Measurements from ENCODE around the gene CCDC40.

The CCDC40 gene

GRCh38 chr17:80053102-80053501 lies 16.7 kb downstream of the CCDC40 start:
- DNase-seq: no peak

GRCh38 chr17:80055597-80055996 lies 19.2 kb downstream of the CCDC40 start:
- DNase-seq: no peak

DNA sequence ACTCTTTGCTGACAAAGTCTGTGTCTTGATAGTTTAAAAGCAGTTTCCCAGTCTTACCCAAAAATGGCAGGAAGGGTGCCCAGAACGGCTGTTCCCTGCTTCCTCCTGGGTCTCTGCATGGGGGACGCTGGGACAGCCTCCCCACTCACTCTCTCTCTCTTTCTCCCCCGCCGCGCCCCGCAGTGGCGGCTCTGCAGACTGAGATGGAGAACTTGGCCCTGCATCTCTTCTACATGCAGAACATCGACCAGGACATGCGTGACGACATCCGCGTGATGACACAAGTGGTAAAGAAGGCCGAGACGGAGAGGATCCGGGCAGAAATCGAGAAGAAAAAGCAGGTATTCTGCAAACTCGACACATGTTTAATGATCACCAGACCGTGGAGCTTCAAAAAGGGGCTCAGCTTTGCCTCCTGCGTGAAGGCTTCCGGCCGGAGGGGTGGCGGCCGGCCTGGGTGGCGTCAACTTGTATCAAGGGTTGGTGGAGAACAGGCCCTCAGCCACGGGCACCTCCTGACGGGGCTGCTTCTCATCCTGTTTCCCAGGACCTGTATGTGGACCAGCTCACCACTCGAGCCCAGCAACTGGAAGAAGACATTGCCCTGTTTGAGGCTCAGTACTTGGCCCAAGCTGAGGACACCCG lies 22.0 kb downstream of the CCDC40 start:
- DNase-seq: no peak

- DNase-seq: no peak
Observed at GRCh38 chr17:80060644-80061043, 24.2 kb downstream of the CCDC40 start.

DNA sequence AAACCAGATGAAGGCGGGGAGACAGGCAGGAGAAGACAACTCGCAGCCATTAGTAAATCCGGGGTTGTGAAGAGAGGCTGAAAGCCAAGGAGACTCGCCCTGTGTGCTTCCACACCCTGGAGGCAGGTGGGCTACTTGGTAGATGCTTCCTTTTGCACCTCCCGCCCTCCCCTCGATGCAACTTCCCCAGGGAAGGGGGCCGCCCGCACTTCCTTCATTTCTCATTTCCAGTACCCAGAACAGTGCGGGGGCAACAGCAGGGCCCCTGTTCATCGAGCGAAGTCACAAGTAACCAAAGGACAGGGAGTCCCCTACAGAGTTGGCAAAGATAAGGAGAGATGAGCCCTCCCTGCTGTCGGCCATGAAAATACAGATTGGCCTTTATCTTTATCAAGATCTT lies 25.0 kb downstream of the CCDC40 start:
- no peak for DNase-seq

GRCh38 chr17:80063830-80064585 lies 27.6 kb downstream of the CCDC40 start:
- no peak for DNase-seq

GRCh38 chr17:80064696-80065095 lies 28.3 kb downstream of the CCDC40 start:
- no peak for DNase-seq

DNA sequence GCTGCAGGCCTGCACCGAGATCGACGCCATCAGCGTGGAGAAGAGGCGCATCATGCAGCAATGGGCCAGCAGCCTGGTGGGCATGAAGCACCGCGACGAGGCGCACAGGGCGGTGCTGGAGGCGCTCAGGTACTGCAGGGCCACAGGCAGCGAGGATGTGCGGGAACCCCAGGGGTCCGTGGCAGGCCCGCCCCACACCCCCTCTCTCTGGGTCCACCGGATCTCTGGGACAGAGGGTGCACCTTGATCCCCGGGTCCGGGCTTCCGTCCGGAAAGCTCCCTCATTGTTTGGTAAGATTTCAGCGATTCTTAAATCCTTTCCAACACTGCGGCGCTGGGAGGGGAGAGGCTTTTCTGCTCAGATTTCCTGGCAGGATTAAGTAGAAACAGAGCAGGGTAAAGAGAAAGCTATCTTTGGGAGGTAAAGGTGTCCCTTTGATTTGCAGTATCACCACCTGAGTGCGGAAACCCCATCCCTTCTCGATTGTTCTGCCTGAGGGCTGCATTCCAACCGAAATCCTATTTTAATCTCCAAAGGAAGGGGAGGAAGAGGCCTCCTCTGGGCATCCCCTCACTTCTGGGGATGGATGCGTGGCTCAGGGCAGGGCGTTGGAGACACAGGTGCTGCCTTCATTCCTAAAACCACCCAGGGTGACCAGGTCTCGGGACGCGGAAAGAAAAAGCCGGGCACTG lies 29.2 kb downstream of the CCDC40 start:
- no peak for DNase-seq

- DNase-seq: no peak
Observed at GRCh38 chr17:80067393-80067986, 31.0 kb downstream of the CCDC40 start.

- DNase-seq: no peak
Observed at GRCh38 chr17:80068301-80069222, 32.1 kb downstream of the CCDC40 start.

DNA sequence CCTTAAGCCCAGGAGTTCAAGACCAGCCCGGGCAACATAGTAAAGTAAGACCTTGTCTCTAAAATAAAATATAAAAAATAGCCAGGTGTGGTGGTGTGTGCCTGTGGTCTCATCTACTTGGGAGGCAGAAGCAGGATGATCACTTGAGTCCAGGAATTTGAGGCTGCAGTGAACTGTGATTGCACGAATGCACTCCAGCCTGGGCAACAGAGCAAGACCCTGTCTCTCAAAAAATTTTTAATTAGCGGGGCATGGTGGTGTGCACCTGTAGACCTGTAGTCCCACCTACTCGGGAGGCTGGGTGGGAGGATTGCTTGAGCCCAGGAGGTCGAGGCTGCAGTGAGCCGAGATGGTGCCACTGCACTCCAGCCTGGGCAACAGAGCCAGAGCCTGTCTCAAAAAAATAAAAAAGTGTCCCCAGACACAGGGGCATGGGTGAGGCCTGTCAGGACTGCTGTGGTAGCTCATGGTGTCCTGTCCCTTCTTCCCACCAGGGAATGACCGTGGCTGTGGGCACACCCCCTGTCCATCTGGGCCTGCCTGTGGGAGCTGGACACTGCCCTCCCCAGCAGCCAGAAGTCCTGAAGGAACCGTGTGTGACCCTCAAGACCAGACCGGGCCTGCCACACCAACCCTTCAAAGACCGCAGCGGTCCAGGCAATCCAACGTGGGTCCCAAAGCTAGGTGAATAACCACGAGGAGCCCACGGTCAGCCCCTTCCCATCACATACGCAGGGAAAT lies 34.1 kb downstream of the CCDC40 start:
- no peak for DNase-seq

DNA sequence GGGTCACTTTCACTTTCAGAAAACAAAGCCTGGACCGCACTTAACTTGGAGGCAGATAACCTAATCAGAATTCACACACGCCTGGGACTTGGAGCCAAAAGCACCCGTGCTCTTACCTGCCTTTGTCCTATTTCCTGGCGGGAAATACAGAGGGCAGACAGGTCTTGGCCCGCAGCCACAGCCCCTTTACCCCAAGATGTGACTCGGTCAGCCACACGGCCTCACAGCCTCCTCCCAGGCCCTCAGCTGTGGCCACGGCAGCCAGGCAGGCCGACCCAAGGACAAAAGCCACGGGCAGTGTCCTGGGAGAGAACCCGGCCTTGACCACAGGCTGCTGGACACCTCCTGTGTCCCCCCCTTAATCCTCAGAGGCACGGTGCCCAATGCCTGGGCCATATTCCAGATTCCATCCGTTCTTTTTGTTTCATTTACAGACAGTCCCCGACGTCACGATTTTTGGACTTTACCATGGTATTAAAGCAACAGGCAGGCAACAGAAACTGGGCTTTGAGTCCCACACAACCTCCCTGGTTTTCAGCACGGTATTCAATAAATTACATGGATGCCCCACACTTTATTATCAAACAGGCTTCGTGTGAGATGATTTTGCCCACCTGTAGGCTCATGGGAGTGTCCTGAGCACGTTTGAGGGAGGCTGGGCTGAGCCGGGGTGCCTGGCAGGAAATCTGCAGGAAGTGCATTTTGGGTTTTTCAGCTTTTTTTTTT lies 34.8 kb downstream of the CCDC40 start:
- no peak for DNase-seq

DNA sequence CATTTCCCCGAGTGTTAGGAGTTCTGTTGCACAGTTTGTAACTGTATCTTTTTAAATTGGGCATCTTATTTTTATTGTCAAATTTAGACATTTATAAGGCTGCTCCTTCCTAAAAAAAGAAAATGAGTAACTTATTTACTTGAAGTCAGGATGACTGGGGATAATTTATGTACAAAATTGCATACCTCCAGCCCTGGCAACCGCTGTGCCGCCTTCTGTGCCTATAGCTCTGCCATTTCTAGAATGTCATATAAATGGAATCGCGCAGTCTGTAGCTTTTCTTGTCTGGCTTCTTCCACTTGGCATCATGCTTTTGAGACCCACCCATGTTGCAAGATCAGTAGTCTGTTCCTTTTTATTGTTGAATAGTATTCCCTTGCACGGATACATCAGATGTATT lies 36.0 kb downstream of the CCDC40 start:
- DNase-seq: no peak

DNA sequence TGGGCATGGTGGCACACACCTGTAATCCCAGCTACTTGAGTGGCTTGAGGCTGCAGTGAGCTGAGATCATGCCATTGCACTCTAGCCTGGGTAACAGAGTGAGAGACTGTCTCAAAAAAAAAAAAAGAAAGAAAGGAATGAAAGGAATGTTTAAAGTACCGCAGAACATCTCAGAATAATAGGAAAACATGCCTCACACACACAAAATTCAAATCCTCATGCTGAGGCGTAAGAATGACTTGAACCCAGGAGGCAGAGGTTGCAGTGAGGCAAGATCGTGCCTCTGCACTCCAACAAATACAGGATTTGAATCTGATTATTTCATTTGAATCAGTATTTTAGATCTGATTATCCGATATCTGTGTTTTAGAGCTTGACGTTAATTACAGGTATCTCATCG lies 43.6 kb downstream of the CCDC40 start:
- DNase-seq: no peak

- no peak for DNase-seq
Observed at GRCh38 chr17:80081596-80081995, 45.2 kb downstream of the CCDC40 start.

DNA sequence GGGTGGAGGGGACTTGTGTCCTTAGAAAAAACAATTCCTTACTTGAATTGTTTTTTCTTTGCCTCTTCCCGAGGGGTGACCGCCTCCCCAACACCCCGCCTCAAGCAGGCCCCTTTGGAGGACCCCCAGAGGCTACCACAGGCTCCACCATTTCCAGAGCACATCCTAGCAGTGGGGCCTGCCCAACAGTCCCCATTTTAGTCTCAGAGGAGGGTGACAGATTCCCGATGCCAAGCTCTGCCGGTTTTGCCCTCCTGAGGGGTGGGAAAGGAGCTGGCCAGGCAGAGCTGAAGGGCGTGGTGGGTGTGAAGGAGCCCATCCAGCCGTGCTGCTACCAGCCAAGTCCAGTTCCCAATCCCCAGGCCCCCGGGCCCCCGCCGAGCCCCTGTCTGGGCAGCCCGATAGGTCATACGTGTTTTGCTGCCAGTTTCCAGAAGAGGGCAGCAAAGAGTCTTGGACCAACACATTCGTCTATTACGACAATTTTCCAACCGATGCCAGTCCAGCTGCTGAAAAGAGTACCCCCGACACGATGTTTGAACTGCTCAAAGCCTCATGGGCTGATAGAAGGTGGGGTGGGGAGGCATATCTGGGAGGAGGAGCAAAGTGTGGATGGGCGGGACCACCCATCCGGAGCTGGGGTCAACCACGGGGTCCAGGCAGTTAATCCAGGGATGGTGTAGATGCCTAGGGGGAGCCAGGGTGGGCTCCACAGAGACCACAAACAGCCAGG lies 46.1 kb downstream of the CCDC40 start:
- peak; percentile 53 to 69 for DNase-seq

DNA sequence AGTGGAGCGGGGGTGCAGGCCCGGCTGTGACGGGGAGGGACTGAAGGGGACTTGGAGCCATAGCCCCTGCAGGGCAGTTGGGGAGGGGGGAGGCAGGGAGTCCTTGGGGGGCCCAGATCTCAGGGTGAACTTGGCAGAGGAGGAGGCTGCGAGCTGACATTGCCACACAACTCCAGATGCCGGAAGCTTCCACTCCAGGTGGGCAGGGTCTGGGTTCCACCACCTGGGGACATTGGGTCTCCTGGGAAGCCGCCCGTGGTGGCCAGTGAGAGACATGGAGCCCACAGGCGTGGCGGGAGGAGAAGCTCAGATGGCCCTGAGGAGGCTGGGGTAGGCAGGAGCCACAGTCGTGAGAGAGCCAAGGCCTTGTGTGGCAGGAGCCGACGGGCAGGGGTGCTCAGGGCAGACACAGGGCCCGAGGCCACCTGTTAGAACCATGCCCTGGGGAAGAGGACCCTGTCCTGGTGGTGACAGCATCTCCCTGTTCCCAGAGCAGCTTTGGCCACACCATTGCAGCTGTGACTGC lies 46.8 kb downstream of the CCDC40 start:
- no peak for DNase-seq

DNA sequence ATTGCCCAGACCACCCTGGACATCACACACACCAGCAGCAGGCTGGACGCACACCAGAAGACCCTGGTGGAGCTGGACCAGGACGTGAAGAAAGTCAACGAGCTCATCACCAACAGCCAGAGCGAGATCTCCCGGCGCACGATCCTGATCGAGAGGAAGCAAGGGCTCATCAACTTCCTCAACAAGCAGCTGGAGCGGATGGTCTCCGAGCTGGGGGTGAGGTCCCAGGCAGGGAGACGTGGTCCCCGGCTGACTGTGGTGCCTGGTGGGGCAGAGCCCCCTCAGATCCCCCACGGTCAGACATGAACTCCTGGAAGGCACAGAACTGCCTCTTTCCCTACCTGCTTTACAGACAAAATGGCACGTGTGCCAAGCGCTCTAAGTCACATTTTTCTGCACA lies 48.3 kb downstream of the CCDC40 start:
- DNase-seq: no peak

- no peak for DNase-seq
Observed at GRCh38 chr17:80086081-80086480, 49.6 kb downstream of the CCDC40 start.

DNA sequence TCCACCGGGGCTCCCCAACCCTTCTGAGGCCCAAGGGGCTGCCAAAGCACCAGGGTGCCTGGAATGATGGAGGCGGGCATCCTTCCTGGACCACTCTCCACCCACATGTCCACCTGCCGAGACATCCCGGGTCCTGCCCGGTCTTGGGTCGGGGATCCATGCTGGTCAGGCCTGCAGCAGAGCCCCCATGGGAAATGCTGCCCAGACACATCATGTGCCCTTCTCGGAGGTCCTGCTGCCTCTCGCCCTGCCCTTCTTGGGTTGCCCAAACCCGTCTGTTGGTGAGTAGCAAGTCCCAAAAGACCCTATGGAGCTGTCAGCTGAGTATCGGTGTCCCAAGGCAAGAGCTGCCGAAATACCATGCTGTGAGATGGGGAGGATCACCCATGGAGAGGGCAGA lies 50.2 kb downstream of the CCDC40 start:
- no peak for DNase-seq

Measured in activated CD4-positive, alpha-beta T cell treated with anti-CD3 and anti-CD28 coated beads for 4 hours (primary cell).